NOMO-1 (cell line): ENCODE data around the gene TIMM23B.
"Not testable (repeated sequence)": the region's sequence is repeated elsewhere in the genome, so short reads cannot be mapped to it uniquely, and the experiment has no call there.

Experiments
- DNase-seq, 2 experiments: peaks; one replicate each; lab custom pipeline; 2025; ENCODE audit not compliant: unreplicated experiment in 2 of 2; lab: John Stamatoyannopoulos, UW

Gene TIMM23B, protein sequence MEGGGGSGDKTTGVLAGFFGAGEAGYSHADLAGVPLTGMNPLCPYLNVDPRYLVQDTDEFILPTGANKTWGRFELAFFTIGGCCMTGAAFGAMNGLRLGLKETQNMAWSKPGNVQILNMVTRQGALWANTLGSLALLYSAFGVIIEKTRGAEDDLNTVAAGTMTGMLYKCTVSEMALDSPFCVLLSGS

DNA sequence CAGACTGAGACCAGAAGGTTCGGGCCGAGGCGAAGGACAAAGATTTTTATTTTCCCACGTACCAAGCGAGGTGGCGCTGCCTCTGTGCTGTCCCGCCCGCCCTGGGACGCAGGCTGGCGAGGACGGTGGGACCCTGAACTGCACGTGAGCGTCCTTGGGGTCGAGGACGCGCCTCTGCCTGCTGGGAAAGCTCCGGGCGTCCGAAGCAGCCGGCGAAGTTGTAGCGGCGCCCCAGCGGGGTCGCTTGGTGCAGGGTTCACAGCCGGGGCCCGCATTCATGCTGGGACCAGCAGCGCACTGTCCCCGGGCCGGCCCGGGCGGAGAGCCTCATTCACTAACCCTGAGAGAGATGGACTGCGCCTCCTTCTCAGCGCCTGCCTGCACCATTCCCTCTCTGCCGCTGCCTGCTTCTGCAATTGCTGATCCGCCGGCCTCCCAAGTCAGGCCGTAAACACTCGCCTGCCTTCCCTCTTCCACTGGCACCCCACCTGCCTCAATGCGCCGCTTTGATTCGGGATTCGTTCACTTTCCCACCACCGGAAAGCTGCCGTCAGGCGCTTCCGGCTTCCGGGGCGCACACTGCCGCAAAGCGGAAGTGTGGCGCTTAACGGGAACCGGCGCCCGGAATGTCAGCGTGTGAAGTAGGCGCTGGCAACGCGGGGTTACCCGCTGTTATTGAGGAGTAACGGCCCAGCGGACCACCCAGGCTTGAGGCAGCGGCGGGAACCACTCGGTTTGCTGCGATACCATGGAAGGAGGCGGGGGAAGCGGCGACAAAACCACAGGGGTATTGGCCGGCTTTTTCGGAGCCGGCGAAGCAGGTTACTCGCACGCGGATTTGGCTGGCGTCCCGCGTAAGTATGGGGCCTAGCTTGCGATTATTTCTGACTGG lies at the start of gene TIMM23B, which contains the start of gene PARG:
Gene TIMM23B (plus strand): TSS at position 607 of the 892 bp plus-strand sequence. CDS start 142 bp downstream, at position 749.
Gene PARG (minus strand): TSS at position 581 of the 892 bp plus-strand sequence. CDS start 302 bp downstream, at position 279.
- peak; percentile 36 to 67 for DNase-seq

- DNase-seq, result not testable (repeated sequence)
Measured at GRCh38 chr10:49899999-49900398, 41.9 kb upstream of the TIMM23B start.

DNA sequence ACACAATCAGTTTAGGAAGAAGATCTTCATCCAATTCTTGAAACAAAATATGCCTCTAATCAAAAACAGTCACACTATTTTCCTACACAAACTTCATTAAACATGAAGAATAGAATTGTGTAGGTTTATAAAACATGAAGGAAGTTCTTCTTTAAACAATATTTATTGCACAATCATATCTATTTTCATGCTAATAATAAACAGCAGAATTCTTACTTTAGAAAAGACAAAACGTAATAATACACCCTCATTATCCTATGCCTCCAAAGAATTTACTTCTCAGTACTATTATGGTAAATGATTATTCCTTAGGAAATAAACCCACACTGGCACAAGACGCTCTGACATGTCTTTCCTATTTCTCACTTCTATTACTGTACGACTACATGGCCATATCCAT lies 41.4 kb upstream of the TIMM23B start:
- not testable (repeated sequence) for DNase-seq

DNA sequence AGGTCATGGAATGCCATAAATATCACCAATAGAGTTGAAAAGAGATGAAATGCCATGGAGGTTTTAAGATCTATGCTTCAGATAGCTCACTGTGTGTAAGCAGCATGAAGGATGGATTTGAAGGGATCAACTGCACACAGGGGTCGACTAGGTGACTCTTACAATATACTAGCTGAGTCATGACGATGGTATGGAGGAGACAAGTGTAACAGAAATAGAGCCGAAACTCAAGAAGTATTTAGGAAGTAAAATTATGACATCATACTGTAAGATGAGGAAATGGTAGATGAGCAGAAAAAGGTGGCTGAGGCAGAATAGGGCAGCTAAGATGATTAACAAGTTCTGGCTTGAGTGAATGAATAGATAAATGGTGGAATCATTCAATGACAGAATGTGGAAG lies 38.0 kb upstream of the TIMM23B start:
- not testable (repeated sequence) for DNase-seq

- not testable (repeated sequence) for DNase-seq
Measured at GRCh38 chr10:49908290-49909080, 33.4 kb upstream of the TIMM23B start.

DNA sequence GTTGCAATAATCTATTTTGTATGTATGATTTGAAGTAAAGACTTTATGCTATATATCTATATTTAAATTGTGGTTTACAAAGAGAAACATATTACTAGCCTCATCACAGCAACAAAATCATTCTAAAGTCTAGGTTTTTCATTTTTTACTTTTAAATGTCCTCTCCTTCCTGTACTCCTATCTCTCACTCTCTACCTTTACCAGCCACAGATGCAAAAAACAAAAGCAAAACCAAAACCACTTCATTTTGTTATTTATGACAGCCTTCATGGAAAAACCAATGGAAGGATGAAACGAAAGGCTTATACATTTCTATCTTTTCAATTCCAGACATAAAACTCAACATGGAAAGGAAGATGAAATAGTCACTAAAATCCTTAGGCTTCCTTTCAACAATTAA lies 31.6 kb upstream of the TIMM23B start:
- DNase-seq, result not testable (repeated sequence)

- DNase-seq, result not testable (repeated sequence)
Measured at GRCh38 chr10:49916451-49916850, 25.4 kb upstream of the TIMM23B start.

- DNase-seq, result not testable (repeated sequence)
Measured at GRCh38 chr10:49917927-49918326, 23.9 kb upstream of the TIMM23B start.

DNA sequence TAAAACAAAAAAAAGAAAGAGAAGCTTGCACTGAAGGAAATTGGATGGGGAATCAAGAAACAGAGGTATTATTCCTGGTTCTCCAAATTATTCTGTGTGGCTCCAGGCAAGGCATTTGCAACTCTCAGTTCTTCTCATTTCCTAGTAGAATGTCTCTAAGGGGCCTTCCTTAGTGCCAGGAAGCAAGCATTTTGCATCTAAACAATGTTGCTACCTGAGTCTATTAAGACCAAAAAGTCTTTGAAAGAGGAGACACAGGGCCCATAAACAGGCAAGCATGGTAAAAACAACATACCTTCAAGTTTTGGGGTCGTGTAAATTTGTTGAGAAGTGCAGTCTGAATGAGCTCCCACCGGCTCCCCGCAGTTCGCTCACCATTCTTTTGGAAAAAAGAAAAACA lies 19.8 kb upstream of the TIMM23B start:
- DNase-seq, result not testable (repeated sequence)

GRCh38 chr10:49923572-49923971 lies 18.3 kb upstream of the TIMM23B start:
- not testable (repeated sequence) for DNase-seq

DNA sequence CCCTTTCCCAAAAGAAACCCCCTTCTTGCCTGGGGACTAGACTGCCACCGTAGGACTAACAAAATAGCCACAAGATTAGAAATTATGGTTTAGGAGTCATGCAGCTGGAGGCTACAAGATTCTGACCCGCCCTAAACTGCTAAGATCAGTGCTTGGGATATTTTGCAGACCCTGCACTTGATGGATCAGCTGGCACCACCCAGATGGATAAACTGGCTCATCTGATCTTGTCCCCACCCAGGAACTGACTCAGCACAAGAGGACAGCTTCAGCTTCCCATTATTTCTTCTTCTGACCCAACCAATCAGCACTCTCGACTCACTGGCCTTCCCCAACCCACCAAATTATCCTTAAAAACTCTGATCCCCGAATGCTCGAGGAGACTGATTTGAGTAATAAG lies 10.6 kb upstream of the TIMM23B start:
- not testable (repeated sequence) for DNase-seq

DNA sequence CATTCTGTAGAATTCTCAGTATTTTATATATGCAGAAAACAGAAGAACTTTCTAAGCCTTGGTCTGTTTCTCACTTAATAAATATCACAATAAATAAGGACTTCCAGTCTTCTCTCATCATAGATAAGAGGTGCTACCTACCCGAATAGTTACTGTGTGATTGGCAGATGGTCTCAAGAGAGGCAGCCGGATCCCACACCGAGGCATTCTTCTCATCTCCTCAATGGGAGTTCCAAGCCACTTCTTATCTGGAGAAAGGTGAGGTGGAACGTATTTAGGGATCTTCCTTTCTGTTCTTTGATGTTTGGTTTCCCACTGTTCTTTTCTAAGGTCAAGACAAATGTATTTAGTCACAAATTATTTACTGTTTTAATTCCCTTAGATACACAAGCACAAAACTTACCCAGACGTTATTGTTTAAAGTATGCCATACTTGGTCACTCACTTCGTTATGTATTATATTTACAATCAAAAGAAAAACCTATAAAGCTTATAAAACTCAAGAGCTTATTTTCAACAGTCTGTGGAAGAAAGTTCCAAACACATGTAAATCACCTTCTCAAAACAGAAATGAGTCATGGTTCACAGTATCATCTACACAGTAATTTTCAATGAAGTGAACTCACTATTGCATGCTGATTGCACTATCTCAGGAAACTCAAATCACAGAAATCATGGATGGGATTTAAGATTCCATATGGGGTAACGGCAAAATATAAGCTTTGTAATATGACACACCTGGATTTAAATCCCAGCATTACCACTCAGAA lies 9.7 kb upstream of the TIMM23B start:
- not testable (repeated sequence) for DNase-seq

GRCh38 chr10:49942339-49942705 lies 469 bp downstream of the TIMM23B start:
- DNase-seq, result peak in 1 of 2 experiments; percentile 15

GRCh38 chr10:49943607-49944006 lies 1.8 kb downstream of the TIMM23B start:
- DNase-seq, result peak in 1 of 2 experiments; percentile 21

- DNase-seq, result not testable (repeated sequence)
Measured at GRCh38 chr10:49948142-49948541, 6.3 kb downstream of the TIMM23B start.

GRCh38 chr10:49948737-49949136 lies 6.9 kb downstream of the TIMM23B start:
- DNase-seq, result not testable (repeated sequence)

- DNase-seq, result not testable (repeated sequence)
Measured at GRCh38 chr10:49952006-49952405, 10.2 kb downstream of the TIMM23B start.

- not testable (repeated sequence) for DNase-seq
Measured at GRCh38 chr10:49953122-49953521, 11.3 kb downstream of the TIMM23B start.

GRCh38 chr10:49970331-49970857 lies 28.5 kb downstream of the TIMM23B start:
- not testable (repeated sequence) for DNase-seq

DNA sequence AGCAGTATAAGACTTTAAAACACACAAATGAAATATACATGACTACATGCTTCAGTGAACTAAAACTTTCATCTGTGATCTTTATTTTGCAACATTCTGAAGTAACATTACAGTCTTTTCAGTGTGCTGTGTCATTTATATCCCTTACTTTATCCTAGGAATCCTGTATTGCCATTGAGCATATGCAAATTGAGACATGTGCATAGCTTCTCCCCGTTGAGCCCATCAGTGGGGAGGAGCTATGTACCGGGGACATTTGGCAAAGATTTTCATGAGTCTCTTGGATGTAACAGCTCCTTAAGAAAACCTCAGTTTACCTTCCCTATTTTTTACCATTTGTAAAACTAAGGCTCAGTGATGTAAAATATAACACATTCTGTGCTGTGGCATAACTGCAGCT lies 29.6 kb downstream of the TIMM23B start:
- not testable (repeated sequence) for DNase-seq
